Endothelial cell of umbilical vein (primary cell): ENCODE data around the gene SPINT1. TPM values are rescaled to one million over a fixed set of nuclear protein-coding genes. Genes with fewer than 3 reads are reported as not detected.

Experiments
- BruUV-seq: library from RNA; stranded (reverse); fragments of 400-500 nt; replicated peaks from 2 replicates; lab custom pipeline; 2021; lab: Mats Ljungman, UMichigan
- CTCF ChIA-PET: fragments of 300-600, 350-600 bp; sonication (Branson Sonifier 250); formaldehyde crosslinking; loops from one replicate; lab custom pipeline; 2021; ENCODE audit warnings: antibody characterized with exemption, inconsistent platforms; lab: Charles Lee
- POLR2A ChIA-PET: fragments of 300-600, 350-600 bp; sonication (Branson Sonifier 250); formaldehyde crosslinking; loops from one replicate; lab custom pipeline; 2021; ENCODE audit warnings: antibody characterized with exemption, inconsistent platforms; lab: Charles Lee
- DNase-seq: peaks from one replicate; pipeline ENCODE4 v3.0.0-alpha.2; 2011; ENCODE audit warnings: low read depth, low spot score
- FAIRE-seq: peaks from 2 replicates; lab custom pipeline; 2011; peaks lifted over from hg19 to GRCh38; lab: Jason Lieb, UNC
- H2AFZ ChIP-seq: 2 replicates; pipeline ENCODE4 v1.6.0; 2012; ENCODE audit warnings: low read depth, low read length, control low read depth, inconsistent platforms
- H3K27ac ChIP-seq: 2 replicates; pipeline ENCODE4 v1.5.1; 2011; ENCODE audit warnings: low read depth, mild to moderate bottlenecking, control low read depth, low read length, moderate library complexity; ENCODE audit not compliant: insufficient read depth
- H3K27me3 ChIP-seq, 2 experiments: 2 replicates each; pipeline versions ENCODE4 v1.6.0 to v1.6.1; 2011; ENCODE audit warnings: low read length in 2 of 2, mixed read lengths in 1 of 2; ENCODE audit not compliant: control insufficient read depth in 2 of 2, insufficient read depth in 2 of 2
- H3K36me3 ChIP-seq, 2 experiments: 2 replicates in 1 of 2; 3 replicates in 1 of 2; pipeline ENCODE4 v1.5.1; 2011; ENCODE audit warnings: low read length in 2 of 2, mild to moderate bottlenecking in 1 of 2, moderate library complexity in 1 of 2; ENCODE audit not compliant: control insufficient read depth in 2 of 2, insufficient read depth in 2 of 2; ENCODE audit errors: extremely low read depth in 1 of 2
- H3K4me1 ChIP-seq: 3 replicates; pipeline ENCODE4 v1.5.1; 2011; ENCODE audit warnings: mild to moderate bottlenecking, low read length; ENCODE audit not compliant: control insufficient read depth, insufficient read depth; ENCODE audit errors: extremely low read depth
- H3K4me2 ChIP-seq: 2 replicates; pipeline ENCODE4 v1.6.1; 2011; ENCODE audit warnings: low read length, control low read depth, mixed read lengths; ENCODE audit not compliant: insufficient read depth
- H3K4me3 ChIP-seq, 3 experiments: fragments of 200-600 bp in 1 of 3; sonication (generic), shearing (Covaris generic) in 1 of 3; replicated peaks in 1 of 3; 2 replicates each; pipeline ENCODE4 v1.5.1; 2011 to 2016; ENCODE audit warnings: control low read depth in 3 of 3, low read length in 3 of 3, mild to moderate bottlenecking in 2 of 3, inconsistent platforms in 1 of 3, low read depth in 1 of 3, moderate library complexity in 1 of 3; ENCODE audit not compliant: insufficient read depth in 1 of 3
- H3K79me2 ChIP-seq: 2 replicates; pipeline ENCODE4 v1.6.0; 2012; ENCODE audit warnings: low read length, inconsistent platforms; ENCODE audit not compliant: control insufficient read depth, insufficient read depth
- H3K9ac ChIP-seq: replicated peaks from 2 replicates; pipeline ENCODE3; 2011; ENCODE audit warnings: low read length, control low read depth; ENCODE audit not compliant: insufficient read depth; ENCODE audit errors: extremely low read depth
- H3K9me1 ChIP-seq: replicated peaks from 3 replicates; pipeline ENCODE4 v1.6.0; 2011; ENCODE audit warnings: mild to moderate bottlenecking, low read length; ENCODE audit not compliant: control insufficient read depth, insufficient read depth; ENCODE audit errors: extremely low read depth
- H3K9me3 ChIP-seq: replicated peaks from 2 replicates; pipeline ENCODE4 v1.5.1; 2012; ENCODE audit warnings: low read length, inconsistent platforms; ENCODE audit not compliant: control insufficient read depth, insufficient read depth
- H4K20me1 ChIP-seq: replicated peaks from 2 replicates; pipeline ENCODE3; 2011; ENCODE audit warnings: mild to moderate bottlenecking, low read length; ENCODE audit not compliant: control insufficient read depth, insufficient read depth; ENCODE audit errors: extremely low read depth
- EZH2 ChIP-seq: IDR thresholded peaks from 2 replicates; pipeline ENCODE4 v1.6.1; 2012; ENCODE audit warnings: borderline replicate concordance, low read depth, mild to moderate bottlenecking, moderate library complexity, low read length, inconsistent platforms; ENCODE audit not compliant: severe bottlenecking
- FOS ChIP-seq: IDR thresholded peaks from 2 replicates; pipeline ENCODE4 v1.6.1; 2011; ENCODE audit warnings: mild to moderate bottlenecking, low read length, moderate library complexity, borderline replicate concordance; ENCODE audit not compliant: insufficient read depth
- GATA2 ChIP-seq: IDR thresholded peaks from 2 replicates; pipeline ENCODE4 v1.7.0; 2011; ENCODE audit warnings: low read depth, mild to moderate bottlenecking, moderate library complexity, mixed read lengths, low read length; ENCODE audit not compliant: insufficient read length, insufficient read depth
- JUN ChIP-seq: IDR thresholded peaks from 2 replicates; pipeline ENCODE4 v1.6.1; 2011; ENCODE audit warnings: borderline replicate concordance, low read depth; ENCODE audit not compliant: insufficient read length, insufficient read depth
- MYC ChIP-seq: IDR thresholded peaks from one replicate; pipeline ENCODE4 v1.6.1; 2011; ENCODE audit warnings: mild to moderate bottlenecking, low read depth, low read length
- POLR2A ChIP-seq: IDR thresholded peaks from 2 replicates; pipeline ENCODE4 v1.6.1; 2012; ENCODE audit warnings: low read depth, mild to moderate bottlenecking, control low read depth, low read length
- POLR2AphosphoS5 ChIP-seq: IDR thresholded peaks from 2 replicates; pipeline ENCODE4 v1.6.1; 2012; ENCODE audit warnings: low read depth, mild to moderate bottlenecking, control low read depth, low read length, moderate library complexity; ENCODE audit not compliant: insufficient read depth
- dilution Hi-C: fragments of 300-500 bp; cut with MboI; formaldehyde crosslinking; loops from one replicate; pipeline ENCODE4 v1.15.0; 2019; ENCODE audit warnings: low sequenced_read_pairs; ENCODE audit not compliant: extremely low pct_ligation_motif_present
- intact Hi-C: fragments of 100-400 bp; cut with micrococcal nuclease; formaldehyde crosslinking; loops from one replicate; pipeline ENCODE4 v1.10.0; 2022
- polyA plus RNA-seq, 4 experiments: library from polyadenylated mRNA; depleted of rRNA in 3 of 4; stranded (reverse) in 3 of 4; unstranded in 1 of 4; fragments of >200 nt; gene quantifications; 2 replicates each; pipeline versions ENCODE4 v1.2.1 to v1.2.3, GENCODE V29; 2011 to 2012; ENCODE audit warnings: missing spikeins in 1 of 4
- total RNA-seq: library from RNA; stranded (reverse); gene quantifications from 2 replicates; pipeline ENCODE4 v1.2.3, GENCODE V29; 2021
- TF ChIP-seq, protein P1 (sequence below), 2 donors: IDR thresholded peaks; 1 replicate in 1 of 2; 2 replicates in 1 of 2; pipeline ENCODE4 v1.5.1; 2011; ENCODE audit warnings: low read length in 2 of 2, mild to moderate bottlenecking in 2 of 2, moderate library complexity in 2 of 2, control low read depth in 1 of 2, inconsistent platforms in 1 of 2, low read depth in 1 of 2; ENCODE audit not compliant: insufficient read depth in 1 of 2; ENCODE audit errors: extremely low read depth in 1 of 2
- TF ChIP-seq, protein P2 (sequence below): IDR thresholded peaks from 2 replicates; pipeline ENCODE4 v1.6.1; 2011; ENCODE audit not compliant: insufficient read depth, insufficient read length

Gene SPINT1
- total and polyA plus RNA-seq, 2 donors (not counting 3 experiments of a cell fraction or from before 2014, with no cell fraction given) = 4.1 to 4.2 TPM

DNA sequence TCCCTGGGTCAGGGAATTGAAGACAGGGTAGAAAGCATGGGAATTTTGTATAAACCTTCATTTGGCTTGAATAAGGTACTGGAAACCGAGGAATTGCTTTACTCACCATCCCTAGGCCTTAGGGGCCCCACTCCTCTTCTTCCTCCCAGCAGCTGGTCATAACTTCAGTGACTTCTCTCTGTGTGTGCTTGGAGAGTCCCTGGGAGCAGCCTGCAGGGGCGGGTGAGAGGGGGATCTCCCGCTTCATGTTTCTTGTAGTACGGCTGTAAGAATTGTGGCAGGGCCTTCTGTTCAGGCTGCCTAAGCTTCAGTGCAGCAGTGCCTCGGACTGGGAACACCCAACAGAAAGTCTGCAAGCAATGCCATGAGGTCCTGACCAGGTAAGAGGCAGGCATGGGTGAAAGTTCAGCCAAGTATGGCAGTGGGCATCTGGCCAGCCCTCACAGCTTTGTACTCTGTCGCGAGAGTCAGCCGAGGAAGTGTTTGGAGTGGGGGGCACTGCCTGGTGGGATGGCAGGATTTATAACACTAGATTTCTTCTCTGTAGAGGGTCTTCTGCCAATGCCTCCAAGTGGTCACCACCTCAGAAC is 34.9 kb upstream of the SPINT1 start:
- CTCF ChIA-PET = interaction anchor here (1.0 kb wide), 1 partner anchor 64 kb away, joined by 3 read pairs; no protein-coding TSS in a partner anchor
- Histone ChIP-seq H3K4me1 (peaks cover 14% of the 10 kb centered on the region), H3K9me1 (no peaks in the 10 kb centered on the region), H3K27me3 (no peaks in the 10 kb centered on the region), H3K4me3 (no peak overlapping the region), H2AFZ (no peak overlapping the region), H3K4me2 (no peak overlapping the region), H3K27ac (no peak overlapping the region), H3K9me3 (no peaks in the 10 kb centered on the region), H3K36me3 (peaks cover 2 to 22% of the 10 kb centered on the region in 2 experiments), H3K9ac (no peak overlapping the region), H4K20me1 (no peaks in the 10 kb centered on the region), H3K79me2 (peaks cover 12% of the 10 kb centered on the region)
- intact Hi-C loops (loop anchor here (10.0 kb wide), 1 partner anchor 214 kb away; the partner anchor contains the start of gene KNL1), dilution Hi-C loops (no loop called here)
- BruUV-seq = no TSS peak
- no peak for FAIRE-seq
- TF ChIP-seq, protein P1, sequence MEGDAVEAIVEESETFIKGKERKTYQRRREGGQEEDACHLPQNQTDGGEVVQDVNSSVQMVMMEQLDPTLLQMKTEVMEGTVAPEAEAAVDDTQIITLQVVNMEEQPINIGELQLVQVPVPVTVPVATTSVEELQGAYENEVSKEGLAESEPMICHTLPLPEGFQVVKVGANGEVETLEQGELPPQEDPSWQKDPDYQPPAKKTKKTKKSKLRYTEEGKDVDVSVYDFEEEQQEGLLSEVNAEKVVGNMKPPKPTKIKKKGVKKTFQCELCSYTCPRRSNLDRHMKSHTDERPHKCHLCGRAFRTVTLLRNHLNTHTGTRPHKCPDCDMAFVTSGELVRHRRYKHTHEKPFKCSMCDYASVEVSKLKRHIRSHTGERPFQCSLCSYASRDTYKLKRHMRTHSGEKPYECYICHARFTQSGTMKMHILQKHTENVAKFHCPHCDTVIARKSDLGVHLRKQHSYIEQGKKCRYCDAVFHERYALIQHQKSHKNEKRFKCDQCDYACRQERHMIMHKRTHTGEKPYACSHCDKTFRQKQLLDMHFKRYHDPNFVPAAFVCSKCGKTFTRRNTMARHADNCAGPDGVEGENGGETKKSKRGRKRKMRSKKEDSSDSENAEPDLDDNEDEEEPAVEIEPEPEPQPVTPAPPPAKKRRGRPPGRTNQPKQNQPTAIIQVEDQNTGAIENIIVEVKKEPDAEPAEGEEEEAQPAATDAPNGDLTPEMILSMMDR (IDR thresholded peaks at IDR 0.05; ENCODE audit: extremely low read depth in 1 of 2, insufficient read depth in 1 of 2, low read depth in 1 of 2, low read length in 2 of 2) = no peak
- TF ChIP-seq MYC (no peak), FOS (no peak), EZH2 (no peak), POLR2AphosphoS5 (no peak), GATA2 (no peak), JUN (no peak), POLR2A (no peak)
- TF ChIP-seq, protein P2, sequence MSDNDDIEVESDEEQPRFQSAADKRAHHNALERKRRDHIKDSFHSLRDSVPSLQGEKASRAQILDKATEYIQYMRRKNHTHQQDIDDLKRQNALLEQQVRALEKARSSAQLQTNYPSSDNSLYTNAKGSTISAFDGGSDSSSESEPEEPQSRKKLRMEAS = no peak
- no peak for DNase-seq
- POLR2A ChIA-PET = interaction anchor here (0.6 kb wide), 1 partner anchor 96 kb away, joined by 6 read pairs; no protein-coding TSS in a partner anchor
